Umbilical cord (tissue), 2 donors: ENCODE results near the gene ROPN1L. TPM values are rescaled to one million over a fixed set of nuclear protein-coding genes. Genes with fewer than 3 reads are reported as not detected.
A peak's percentile ranks its signal among the peaks of the same experiment; 100 is the strongest.

Source experiments
- DNase-seq: peaks from one replicate; pipeline ENCODE4 v3.0.0-alpha.2; 2015; ENCODE audit warnings: low spot score
- total RNA-seq: library from RNA; depleted of rRNA; stranded (reverse); fragments of >200 nt; gene quantifications from one replicate; pipeline ENCODE4 v1.2.3, GENCODE V29; 2014; ENCODE audit warnings: low replicate concordance; ENCODE audit not compliant: insufficient read depth

ROPN1L gene
- total RNA-seq, 1 donor from 2014 or later = 7.5 TPM

DNA sequence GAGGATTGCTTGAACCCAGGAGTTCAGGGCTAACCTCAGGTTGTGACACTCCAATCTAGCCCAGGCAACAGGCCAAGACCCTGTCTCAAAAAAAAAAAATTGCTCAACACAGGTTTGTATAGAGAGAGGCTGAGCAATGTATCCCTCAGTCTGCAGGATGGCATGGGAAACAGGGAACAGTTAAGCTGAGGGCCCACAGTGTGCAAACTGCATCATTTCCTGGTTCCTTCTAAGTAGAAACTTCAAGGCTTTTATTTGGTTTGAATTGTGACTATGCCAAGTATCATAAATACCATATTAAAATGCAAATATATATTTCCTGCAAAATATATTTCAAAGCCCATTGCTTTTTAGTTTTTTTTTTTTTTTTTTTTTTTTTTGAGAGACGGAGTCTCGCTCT, 13.7 kb upstream of the ROPN1L start:
- DNase-seq = no peak

DNA sequence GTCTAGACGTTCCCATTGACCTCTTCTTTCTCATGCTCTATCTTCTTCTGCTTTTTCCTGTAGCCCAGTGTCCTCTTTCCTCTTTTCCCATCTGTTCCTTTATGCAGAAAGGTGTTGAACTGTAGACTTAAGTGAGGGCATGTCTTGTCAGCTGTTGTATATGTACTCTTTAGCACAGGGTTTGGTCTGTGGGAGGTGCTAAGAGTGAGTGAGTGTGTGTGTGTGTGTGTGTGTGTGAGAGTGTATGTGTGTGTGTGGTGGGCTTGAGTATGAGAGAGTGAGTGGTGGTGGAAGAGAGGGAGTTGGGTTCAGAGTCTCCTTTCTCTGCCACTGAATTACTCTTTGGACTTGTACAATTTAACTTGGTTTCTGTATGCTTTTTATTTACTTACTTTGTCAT, 10.3 kb upstream of the ROPN1L start:
- DNase-seq = no peak

DNA sequence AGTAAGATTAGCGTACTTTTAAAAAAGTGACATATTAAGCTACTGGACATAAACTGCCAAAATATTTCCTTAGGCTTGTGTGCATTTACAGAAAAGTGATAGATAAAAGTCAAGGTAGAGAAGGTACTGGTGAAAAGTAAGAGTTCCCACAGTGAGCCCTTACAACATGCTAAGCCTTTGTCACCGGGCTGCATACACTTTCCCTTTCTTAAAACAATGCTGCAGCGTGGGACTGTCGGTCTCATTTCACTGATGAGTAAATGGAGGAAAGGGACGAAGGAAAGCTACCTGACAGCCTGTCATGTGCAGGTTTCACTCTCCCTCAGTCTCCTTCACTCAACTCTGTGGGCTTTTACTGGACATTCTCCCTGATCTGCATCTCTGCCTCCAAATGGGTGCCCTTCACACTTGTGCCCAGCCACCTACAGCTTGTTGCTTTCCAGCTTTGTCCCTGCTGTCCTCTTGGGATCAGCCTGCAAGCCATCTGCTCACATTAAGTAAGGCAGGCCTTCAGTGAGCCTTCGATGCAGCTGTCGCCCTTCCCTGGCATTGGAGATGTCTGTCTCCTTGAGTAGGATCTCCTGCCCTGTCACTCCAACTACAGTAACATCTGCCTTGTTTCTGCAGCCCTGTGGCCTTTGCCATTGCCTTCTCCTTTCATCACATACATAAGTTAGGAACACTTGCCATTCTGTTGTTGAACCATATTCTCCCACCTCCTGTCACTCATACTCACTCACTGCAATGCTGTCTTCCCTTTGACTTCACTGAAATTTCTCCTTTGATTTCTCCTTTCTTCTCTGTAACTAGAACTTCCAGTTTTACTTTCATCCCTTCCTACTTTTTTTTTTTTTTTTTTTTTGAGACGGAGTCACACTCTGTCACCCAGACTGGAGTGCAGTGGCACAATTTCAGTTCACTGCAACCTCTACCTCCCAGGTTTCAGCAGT, 9.3 kb upstream of the ROPN1L start:
- DNase-seq = no peak

DNA sequence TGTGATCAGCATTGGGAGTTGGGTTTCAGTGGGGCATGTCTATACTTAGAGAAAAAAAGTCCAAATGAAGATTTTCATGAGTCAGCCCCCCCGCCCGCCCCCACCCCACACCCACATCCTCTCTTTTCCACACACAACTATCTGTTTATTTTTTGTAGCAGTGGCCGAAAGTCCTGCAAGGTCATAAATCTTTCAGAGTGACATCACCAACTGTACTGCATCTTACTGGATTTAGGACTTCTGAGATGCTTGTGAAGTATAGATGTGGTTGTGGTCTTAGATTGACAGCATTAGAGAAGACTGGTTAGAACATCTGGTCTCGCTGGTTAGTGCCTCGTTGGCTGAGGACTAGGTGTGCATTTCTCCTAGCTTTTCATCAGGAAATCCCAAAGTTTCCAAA, 7.3 kb upstream of the ROPN1L start:
- DNase-seq = no peak

DNA sequence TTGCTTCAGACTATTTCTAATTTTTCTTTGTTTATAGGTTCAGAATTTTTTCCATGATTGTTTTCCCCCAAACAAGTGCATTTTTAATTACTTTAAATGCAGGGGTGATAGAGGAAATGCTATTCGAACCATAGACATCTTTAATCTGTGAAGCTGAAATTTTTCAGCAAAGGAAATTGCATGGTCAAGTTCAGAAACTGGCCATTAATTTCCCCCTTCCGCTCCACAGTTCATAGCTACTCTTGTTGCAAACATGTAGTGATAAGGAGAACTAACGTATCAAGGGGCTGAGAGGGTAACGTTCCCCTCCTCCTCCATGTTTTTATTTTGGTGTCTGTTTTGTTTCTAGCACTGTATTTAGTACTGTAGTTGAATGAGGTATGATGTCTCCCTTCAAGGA, 3.4 kb upstream of the ROPN1L start:
- no peak for DNase-seq

DNA sequence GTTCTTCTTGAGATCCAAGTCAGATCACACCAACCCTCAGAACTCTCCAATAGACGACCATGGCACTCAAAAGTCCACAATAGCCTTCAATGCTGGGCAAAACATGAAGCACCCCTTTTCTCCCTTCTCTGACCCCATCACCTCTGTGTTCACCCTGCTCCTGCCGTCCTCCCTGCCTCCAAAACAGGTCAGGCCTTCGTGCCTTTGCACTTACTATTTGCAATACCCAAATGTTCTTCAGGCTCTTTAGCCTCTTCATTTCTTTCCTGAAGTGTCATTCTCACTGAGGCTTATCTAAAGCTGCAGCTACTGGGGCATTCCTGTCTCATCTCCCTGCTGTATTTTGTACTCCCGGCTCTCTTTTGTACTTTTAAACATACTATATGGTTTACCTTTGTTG, 2.0 kb upstream of the ROPN1L start:
- no peak for DNase-seq

DNA sequence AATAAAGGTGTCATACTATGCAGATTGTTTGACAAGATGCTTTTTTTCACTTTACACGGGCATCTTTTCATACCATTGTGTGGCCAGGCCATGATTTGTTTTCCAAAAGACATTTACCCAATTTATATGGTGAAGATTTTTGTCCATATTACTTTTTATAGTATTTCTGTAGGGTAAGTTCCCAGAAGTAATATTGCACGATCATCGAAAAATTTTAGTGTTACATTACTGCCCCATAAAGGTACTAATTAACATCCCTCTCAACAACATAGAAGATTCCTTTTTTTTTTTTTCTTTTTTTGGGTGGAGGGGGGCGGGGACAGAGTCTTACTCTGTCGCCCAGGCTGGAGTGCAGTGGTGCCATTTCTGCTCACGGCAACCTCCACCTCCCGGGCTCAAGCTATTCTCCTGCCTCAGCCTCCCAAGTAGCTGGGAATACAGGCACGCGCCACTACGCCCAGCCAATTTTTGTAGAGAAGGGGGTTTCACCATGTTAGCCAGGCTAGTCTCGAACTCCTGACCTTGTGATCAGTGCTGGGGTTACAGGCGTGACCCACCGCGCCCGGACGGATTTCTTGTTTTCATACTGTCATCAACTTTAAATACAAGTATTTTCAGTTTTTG, 1.2 kb upstream of the ROPN1L start:
- no peak for DNase-seq

DNA sequence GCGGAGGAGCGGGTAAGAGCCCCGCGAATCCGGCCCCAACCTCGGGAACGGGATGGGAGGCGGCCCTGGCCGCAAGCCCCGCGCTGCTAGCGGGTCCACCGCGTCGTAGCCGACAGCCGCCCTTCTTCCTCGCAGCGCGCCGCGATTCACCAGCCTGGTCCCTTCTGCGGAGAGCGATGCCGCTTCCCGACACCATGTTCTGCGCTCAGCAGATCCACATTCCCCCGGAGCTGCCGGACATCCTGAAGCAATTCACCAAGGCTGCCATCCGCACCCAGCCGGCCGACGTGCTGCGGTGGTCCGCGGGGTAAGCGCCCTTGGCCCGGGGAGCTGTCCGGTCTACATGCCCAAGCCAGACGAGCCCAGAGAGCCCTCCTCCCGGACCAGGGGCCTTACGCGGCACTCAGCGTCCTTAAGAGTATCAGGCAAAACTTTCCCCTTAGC, 335 bp downstream of the ROPN1L start:
- no peak for DNase-seq

DNA sequence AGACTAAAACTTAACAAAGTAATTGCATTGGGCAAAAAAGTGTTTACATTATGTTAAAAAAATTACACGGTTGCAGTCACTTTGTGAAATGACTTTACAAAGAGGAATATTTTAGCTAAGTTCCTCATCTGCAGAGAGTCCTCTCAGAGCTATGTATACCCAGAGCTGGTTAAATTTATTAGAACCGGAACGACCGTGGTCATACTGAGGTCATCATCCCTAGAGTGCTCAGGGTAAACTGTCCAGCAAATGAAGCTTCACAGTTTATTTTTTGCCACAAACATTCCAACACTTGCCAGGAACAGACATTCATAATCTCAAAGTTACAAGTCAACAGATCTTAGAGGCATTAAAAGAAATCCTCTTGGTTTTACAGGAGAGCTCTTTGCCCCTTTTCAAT, 897 bp downstream of the ROPN1L start:
- DNase-seq = no peak

DNA sequence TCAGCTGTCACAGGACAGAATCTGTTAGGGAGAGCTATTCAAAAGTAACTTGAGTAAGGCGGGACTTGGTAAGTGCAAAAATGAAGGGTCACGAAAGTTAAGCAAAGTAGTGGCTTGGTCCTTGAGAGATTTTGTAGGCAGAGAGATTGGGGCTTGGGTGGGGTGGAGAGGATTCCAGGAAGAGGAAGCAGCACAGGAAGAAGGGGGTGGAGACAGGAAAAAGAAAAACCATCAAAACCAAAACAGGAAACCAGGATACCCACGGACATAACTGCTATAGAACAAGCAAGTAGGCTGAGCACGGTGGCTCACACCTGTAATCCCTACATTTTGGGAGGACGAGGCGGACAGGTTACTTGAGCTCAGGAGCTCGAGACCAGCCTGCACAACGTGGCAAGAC, 3.7 kb downstream of the ROPN1L start:
- DNase-seq = no peak

DNA sequence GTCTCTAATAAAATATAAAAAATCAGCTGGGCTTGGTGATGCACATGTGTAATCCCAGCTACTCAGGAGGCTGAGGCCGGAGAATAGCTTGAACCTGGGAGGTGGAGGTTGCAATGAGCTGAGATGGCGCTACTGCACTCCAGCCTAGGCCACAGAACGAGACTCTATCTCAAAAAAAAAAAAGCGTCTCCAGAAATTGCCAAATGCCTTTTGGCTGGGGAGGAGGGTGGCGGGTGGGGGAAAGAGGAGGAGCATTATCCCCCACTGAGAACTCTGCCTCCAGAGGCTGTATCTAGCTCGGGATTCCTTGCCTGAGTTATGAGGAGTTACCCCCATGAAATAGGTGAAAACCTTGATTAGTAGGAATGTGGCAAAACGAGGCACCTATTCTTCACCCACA, 4.8 kb downstream of the ROPN1L start:
- DNase-seq = no peak

DNA sequence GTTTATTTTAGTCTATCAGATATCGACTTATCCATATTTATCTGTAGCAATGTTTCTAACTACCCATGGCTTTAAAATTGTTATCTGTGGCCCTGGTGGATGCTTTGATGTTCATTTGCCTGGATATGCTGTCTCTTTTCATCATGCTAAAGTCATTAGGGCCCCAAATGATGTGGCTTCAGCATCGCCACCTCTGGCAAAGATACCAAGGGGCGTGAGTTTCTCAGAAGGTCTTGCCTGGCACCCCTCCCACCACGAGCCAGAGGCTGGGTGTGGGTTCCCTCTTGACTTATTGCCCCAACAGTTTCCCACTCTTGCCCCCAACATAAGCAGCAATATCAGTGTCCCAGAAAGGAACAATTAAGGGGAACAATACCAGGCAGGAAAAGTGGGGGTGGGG, 5.4 kb downstream of the ROPN1L start:
- DNase-seq = no peak

DNA sequence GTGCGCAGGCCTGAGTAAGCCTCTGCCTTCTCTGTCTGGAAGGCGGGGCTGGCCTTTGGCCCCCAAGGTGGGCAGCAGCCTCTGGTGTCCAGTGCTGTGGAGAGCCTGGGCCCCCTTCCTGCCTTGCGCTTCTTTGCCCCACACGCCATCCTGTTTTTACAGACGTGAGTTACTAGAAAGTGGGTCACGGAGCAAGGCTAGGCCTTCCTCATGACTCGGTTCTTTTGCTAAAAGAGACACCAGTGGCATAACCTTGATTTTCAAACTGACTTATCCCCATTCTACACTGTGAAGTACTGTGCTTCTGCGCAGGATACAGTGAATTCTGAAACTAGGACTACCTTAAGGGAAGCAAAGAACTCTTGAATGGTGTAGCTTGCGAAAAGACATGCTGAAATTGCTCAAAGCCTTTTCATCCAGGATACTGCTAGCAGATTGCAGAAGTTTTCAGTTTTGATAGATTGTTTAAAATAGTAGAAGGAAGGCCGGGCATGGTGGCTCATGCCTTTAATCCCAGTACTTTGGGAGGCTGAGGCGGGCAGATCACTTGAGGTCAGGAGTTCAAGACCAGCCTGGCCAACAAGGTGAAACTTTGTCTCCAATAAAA, 7.2 kb downstream of the ROPN1L start:
- DNase-seq = no peak

DNA sequence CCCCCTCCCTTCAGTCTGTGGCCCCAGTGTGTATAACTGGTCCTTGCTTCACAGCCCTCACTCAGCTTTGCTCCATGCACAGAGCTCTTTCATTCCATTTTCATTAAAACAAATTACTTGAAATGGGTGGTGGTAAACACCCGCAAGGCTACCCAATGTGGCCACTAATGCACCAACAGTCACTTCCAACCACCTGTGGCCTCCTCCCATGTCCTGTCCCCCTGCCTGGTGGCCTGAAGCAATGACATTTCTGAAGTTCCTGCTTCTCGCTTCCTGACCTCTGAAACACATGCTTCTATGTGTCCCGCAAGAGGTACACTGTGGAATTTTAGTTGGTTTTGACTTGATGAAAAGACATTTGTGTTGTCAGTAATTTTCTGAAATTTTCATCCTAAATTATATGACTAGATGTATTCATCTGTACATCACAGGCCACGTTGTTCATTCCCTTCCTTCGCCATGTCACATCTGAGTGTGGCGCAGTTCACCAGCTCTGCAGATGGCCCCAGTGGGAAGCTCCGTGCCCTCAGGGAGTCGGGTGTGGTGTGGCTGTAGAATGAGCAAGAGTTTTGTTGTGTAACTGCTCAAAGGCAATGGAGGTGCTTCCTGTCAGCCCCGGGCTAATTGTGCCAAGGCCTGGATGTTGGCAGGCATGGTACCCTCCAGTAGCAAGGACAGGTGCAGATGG, 9.6 kb downstream of the ROPN1L start:
- no peak for DNase-seq

DNA sequence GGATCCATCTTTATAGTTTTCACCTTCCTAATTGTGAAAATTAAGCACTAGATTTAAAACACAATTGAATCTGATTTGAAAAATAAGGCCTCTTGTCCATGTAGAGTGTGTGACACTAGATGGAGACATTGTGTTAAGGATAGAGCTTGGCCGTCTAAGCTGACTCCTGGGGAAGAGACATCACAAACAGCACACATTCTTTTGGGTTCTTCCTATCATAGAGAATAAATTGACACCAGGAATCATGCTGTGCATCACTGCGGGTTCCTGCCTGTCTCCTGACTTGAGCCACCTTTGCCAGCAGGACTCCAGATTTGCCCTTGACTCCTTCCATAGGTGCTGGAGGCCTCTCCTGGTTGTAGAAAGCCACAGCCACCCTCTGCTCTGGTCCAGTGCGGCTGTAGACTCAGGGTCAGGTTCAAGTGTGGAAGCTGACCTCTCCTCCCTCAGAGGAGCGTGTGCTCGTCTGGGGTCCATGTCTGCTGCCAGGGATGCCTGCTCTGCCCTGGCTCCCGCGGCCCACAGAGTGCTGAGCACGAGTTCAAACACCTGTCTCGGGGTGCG, 11.2 kb downstream of the ROPN1L start:
- DNase-seq = peak; percentile 87

DNA sequence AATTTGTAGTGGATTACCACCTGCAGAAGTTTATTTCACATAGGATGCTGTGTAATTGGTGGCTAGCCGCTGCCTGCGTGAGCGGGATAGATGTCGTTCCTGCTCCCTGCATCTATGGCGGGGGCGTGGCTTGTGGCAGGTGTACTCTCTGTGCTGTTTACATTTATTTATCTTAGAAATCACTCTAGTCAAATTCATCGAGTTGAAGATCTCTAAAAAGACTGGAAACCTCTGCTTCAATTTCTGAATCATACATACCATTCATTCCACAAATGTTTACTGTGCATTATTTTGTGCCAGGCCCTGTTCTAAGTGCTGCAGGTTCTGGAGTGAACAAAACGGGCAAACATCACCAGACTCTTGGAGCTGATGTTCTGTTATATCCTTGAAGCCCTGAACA, 11.9 kb downstream of the ROPN1L start:
- no peak for DNase-seq

DNA sequence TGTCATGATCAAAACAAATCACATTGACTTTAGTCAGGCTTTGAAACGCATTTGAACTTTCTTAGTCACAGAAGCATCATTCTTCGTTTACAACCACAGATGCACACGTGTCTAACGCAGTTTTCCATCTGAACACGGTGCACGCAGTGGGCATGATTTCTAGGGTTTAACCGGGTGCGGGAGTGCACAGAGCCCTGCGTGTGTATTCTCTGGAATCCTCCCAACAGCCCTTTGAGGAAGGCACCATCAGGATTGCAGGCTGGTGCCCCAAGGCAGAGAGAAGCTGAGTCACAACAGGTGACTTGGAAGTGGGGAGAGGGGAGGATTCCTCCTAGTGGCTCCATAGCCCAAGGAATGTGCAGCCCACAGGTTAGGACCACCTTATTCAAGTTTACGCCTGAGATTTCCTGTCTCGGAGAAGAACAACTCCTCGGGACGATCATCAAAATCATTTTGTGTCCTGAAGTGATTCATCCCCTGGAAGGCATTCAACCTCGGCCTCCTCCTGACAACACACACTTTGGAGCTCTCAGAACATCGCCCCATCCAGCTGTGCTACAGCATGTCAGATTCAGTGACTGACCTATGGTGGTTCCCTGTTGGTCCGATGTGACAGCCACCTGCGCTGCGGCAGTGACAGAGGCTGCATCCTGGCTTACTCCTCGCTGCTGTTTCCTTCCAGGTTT, 13.1 kb downstream of the ROPN1L start:
- DNase-seq = peak; percentile 37

DNA sequence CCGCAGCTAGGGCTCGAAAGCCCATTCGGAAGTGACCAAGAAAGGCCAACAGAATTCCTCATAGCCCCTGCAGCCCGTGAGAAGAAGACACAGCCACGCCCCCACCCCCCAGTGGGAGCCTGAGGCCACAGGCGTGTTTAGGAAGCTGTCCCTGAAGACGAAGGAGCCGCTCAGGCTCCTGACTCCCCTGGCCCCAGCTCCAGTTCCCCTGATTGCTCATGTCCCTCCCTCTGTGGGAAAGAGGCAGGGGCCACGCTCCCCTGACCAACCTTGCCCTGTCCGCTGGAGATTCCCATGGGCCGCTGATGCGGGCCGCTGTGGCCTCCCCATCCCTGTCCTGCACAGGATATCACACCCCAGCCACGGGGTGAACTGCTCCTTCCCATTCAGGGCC, 13.6 kb downstream of the ROPN1L start:
- no peak for DNase-seq

DNA sequence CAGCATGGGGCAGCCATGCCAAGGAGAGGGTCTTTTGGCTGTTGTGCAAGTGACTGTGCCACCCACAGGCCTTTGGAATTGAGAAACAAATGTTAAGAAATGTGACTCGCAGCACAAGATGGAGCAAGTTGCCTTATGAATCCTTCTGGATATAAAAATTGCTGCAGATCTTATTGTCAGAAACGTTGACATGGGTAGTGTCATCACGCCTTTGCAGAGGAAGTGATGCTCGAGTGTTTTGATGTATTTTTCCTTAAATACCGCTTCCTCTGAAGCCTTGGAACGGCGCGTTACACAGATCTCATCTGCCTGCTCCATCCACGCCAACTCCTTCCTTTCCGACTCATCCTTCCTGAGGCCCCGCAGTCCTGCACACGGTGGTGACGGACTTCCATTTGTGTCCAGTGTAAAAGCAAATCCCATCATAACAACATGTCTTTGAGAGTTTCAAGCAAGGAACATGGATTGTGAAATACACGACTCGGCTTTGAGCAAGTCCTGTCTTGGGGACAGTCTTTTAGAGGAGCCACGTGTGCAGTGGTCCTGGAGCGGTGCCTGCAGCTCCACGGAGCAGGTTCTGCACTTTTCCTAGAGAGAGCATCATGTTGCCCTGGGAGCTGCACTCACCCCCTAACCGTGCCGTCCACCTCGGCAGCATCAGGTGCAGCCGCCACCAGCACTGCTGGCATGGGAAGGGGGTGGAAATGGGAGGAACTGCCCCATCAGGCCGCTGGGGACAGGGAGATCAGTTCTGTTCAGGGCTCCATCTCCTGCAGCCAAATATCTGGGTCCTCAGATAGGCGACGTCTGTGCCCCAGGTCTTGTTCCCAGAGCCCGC, 15.1 kb downstream of the ROPN1L start:
- DNase-seq = no peak
